NCI-H345 treated with DMSO at 0.1 percent for 48 hours (cell line): ENCODE measurements around the gene KCNK10.
"Not testable (repeated sequence)": the region's sequence is repeated elsewhere in the genome, so short reads cannot be mapped to it uniquely, and the experiment has no call there.

ENCODE experiments used
- DNase-seq: peaks from one replicate; lab custom pipeline; 2025; ENCODE audit not compliant: unreplicated experiment; lab: John Stamatoyannopoulos, UW

The KCNK10 gene

DNA sequence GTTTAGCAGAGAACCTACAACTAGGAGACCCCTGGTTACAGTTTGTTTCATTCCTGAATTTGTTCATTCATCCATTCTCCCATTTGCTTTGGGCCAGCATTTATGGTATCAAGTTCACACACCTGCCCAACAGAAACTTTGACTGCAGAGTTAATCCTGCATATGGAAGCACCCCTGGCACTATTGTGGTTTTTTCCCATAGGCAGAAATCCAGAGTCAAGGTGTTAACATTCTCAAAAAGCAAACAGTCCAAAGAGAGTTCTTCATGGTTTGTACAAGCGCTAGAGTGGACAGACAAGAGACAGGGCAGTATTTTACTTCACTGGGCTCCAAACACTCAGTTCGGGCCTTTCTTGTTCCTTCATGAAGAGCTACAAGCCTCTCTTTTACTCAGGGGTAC lies 51.9 kb downstream of the KCNK10 start:
- DNase-seq = no peak

DNA sequence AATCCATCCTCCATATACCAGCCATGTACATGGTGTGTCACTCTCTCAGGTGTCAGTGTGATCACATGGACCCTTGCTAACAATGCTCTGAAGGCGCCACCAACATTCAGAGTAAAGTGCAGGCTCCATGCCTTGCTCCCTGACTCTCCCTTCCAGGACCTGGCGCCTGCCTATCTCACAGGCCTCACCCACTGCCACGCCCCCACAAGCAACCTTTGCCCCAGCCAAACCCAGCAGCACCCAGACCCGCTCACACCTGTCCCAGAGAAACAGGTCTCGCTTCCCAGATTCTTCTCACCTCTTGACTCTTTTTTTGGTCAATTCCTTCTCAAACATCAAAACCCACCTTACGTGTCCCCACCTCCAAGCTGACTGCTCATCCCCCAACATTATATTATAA lies 52.3 kb downstream of the KCNK10 start:
- DNase-seq = no peak

DNA sequence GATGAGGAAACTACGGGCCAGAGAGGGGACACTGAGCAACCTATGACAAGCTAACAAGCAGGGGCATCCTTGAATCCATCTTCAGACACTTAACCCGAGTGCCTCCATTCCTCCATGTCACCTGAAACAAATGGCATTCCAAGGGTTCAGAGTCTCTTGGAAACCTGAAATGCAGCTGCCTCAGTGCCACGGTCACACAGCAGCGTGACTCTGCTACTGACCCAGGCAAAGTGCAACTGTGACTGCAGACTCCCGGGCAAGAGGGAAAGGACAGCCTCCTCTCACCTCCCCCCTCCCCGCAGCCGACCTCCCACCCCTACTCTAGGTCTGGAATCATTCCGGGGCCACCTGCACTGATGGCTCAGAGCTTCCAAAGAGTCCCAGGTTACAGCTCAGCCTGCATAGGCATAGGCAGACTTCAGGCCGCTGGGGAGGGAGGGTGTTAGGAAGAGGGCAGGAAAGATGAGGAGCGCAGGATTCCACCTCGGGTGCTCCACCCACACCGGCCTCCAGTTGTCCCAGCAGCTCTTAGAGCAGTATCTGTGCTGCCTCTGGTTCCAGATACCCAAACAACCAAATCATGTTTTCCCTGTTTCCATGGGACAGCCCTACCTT lies 53.2 kb downstream of the KCNK10 start:
- DNase-seq = no peak

DNA sequence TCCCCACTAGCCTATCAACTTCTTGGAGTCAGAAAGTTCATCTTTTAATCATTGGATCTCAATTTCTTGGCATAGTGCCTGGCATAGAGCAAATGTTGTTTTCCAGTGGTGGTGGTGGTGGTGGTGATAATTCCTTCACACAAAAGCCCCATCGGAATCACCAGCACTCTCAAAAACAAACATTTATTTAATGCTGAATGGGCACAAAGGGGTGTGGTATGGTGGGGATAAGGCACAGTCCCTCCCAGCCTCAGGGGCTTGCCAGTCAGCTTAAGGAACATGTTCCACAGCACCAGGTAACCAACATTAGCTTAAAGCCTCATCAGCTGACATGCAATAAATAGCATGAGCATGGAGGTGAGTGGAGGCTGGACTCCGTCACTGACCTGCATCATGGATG lies 56.6 kb downstream of the KCNK10 start:
- no peak for DNase-seq

DNA sequence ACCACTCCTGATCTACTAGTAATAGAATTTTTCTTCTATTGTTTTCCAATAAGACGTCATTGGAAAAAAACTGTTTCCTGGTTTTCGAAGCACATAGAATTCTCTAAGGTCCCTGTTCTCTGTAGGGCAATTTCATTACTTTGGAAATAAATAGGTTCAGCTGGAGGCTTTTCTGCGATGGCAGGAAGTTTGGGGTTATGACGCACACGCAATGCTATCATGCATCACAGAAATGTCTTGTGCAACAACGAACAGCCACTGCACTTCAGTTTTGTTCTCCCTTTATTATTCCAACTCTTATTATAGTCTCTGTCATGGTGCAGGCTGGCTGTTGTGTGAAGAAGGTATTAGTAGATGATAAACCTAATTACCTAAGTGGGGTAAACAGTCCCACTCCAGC lies 59.0 kb downstream of the KCNK10 start:
- DNase-seq = no peak

DNA sequence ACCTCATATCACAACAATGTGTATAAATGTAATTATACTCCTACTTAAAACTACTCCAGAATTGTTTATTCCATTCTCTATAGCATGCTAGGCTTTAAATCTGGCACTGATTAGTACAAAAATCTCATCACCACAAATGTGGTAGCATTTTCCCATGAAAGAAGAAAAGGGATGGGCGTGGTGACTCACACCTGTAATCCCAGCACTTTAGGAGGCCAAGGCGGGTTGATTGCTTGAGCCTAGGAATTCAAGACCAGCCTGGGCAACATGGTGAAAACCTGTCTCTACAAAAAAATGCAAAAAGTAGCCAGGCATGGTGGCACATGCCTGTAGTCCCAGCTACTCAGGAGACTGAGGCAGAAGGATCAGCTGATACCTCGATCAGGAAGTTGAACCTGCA lies 61.8 kb downstream of the KCNK10 start:
- not testable (repeated sequence) for DNase-seq

DNA sequence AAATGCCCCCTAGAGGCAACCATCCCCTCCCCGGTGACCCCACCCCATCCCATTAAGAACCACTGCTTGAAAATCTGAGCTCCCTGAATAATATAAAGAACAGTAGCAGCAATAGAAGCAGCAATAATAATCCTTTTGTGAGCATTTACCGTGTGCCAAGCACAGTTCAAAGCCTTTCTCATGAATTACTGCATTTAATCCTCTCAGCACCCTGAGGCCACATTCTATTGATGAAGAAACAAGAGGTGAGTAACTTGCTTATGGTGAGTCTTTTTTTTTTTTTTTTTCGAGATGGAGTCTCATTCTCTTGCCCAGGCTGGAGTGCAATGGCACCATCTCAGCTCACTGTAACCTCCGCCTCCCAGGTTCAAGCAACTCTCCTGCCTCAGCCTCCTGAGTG lies 65.0 kb downstream of the KCNK10 start:
- DNase-seq = no peak

DNA sequence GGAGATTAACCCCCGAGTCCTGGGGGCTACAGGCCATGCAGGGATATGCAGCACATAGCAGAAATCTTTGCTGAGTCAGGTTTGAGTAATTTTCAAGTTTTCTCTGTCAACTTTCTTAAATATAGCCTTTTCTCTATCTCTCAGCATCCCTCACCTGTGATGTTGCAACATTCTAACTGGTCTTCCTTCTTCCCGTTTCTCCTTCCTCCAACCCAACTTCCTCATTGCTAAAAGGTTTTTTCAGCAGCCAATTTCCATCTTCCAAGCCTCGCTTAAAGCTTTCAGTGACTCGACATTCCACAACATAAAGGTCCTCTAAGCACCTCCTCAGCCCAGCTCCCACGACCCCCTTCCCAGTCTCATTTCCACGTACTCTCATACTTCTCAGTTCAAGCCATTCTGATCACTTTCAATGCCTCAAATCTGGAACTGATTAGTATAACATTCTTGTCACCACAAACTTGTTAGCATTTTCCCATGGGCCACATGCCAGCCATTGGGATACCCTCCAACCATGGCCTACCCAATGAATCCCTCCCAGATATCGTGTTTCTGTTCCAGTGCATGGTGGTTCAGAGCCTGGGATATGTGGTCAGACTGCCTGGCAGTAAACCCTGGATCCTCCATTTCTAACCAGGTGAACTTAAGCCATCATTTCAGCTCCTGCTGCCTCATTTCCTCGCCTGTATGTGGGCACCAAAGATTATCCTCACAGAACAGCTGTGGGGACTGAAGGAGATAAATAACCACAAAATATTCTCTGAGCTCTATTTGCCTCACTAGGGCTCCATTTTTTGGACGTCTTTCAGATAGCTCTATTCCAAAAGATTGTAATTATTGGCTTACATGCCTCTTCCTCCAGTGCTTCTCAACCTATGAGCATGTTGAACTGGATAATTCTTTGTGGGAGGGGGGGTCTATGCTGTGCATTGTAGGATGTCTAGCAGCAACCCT lies 65.8 kb downstream of the KCNK10 start:
- no peak for DNase-seq

DNA sequence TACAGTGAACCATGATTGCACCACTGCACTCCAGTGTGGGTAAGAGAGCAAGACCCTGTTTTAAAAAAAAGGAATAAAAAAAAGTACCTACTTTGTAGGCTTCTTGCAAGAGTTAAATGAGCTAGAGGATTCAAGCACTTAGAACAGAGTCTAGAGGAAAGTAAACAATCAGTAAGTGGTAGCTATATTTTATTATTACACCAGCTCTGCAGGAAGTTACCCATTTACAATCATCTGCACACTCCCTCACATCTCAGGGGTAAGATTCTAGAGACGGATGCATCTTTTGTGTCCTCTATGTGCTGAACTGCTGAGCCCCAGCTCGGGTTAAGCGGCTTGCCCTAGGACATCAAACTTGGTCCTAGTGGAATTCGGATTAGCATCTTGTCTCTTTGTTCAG lies 67.3 kb downstream of the KCNK10 start:
- no peak for DNase-seq

DNA sequence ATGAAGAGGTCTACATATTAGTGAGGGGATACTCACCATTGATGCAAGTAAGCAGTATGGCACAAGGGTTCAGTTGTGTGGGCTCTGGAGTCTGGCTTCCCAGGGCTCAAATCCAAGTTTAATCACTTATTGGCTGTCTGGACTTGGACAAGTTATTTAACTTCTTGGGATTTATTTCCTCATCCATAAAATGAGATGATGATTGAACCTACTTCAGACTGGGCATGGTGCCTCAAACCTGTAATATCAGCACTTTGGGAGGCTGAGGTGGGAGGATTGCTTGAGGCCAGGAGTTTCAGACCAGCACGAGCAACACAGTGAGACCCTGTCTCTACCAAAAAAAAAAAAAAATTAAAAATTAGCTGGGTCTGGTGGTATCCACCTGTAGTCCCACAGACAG lies 67.9 kb downstream of the KCNK10 start:
- no peak for DNase-seq

DNA sequence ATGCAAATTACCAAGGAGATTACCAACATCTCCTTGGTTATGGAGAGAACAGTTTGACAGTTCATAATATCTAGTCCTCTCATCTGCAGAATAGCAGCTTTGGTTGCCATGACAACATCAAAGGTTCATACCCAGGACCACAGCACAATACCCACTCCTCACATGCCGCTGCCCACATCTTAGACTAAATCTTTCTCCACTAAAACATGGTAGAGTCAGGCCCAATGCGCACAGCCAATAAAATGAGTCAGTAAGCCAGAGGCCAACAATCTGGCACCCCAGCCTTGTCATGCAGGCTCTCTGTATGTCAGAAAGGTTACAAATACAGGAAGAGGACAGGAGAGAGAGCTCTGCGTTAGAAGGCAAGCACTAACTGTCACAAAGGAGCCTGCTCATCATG lies 70.6 kb downstream of the KCNK10 start:
- DNase-seq = no peak

DNA sequence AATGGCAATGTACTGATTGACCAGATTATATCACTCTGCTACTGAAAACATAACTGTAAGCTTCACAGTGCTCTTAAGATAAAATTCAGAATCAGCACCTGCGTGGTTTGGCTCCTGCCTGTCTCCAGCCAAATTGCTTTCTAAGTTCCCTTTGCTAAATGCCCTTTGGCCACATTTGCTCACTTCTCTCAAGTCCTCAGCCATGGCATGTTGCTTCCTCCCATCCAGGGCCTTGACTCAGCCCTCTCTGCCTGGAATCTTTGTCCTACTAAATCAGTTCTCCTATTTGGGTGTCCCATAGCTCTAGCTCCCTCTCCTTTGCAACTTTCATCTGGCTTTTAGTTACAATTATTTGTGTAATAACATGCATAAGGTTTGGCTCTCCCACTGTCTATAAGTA lies 71.4 kb downstream of the KCNK10 start:
- DNase-seq = no peak

DNA sequence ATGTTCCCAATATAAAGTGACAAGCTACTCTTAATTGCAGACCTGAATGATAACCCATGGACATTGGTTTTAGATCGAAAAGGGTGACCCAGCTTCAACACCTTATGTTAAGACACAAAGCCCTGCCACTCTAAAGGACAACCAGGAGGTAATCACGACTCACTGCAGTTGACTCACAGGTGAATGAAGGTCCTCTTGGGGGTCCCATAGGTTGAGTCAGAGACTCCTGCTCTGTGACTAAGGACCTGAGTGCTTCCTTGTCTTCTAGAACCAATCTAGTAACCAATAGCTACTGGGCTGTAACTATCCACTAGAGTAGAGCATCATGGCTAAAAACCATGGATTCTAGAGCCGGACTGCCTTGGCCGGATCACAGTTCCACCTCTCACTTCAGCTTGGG lies 73.8 kb downstream of the KCNK10 start:
- no peak for DNase-seq

DNA sequence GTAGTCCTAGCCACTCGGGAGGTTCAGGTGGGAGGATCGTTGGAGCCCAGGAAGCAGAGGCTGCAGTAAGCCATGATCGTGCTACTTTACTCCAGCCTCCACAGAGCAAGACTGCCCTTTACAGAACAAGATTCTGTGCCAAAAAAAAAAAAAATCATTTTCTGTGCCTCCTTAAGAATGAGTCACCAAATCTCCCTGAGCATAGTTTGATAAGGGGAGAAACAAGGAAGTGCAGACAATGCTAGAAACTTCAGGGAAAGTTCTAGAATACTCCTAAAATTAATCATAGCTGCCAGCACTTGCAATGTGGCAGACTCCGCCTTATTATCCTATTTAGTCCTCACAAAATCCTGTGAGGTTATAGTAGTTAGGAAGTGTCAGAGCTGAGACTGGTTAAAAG lies 74.5 kb downstream of the KCNK10 start:
- no peak for DNase-seq

DNA sequence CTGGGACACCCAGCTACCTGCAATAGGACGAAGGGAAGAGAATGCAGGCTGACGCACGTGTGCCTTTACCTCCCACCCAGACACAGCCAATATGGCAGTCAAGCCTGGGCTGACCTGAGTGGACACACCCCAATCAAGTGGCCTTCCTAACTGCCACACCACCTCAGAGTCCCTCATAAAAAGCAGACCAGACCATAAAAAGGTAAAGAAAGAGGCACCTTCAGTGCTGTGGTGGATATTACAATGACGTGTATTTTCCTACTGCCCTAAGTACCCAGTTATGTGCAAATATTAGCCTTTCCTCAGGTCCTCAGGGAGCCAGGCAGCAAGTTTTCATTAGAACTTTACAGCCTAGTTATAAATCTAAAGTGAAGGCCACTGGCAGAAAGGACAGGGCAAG lies 75.8 kb downstream of the KCNK10 start:
- no peak for DNase-seq

DNA sequence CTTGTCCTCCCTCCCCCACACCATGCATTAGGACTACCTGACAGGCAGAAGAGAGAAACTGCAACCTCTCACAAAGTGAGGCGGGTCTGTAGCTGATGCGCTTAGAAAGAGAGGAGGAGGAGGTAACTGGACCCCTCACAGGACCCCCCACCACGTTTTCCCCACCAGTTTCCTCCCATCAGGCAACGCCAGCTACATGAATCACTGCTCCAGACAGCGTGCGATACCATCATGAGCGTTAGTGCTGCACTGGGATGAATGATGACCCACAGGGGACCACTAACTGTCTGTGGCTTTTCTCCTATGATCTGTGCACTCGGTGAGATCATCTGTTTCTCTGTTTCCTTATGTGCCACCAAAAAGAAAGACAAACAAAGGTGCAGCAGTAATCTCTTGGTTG lies 77.7 kb downstream of the KCNK10 start:
- peak; percentile 7 for DNase-seq

DNA sequence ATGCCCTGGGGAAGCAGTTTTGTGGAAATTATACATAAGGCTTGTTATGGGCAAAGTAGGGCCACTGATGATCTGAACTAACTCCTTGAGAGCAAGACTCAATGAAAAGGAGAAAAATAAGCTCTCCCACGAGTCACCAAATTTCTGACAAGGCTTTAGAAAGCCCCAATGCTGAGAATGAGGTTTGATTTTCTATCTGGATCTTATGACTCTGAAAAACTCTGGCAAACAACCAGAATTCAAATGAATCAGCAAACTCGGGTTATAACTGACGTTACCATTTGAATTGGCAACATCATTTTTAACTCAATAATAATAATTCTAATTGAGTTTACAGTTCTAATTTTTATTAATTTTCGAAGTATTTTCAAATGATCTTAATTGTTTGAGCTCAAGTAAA lies 79.1 kb downstream of the KCNK10 start:
- DNase-seq = no peak

DNA sequence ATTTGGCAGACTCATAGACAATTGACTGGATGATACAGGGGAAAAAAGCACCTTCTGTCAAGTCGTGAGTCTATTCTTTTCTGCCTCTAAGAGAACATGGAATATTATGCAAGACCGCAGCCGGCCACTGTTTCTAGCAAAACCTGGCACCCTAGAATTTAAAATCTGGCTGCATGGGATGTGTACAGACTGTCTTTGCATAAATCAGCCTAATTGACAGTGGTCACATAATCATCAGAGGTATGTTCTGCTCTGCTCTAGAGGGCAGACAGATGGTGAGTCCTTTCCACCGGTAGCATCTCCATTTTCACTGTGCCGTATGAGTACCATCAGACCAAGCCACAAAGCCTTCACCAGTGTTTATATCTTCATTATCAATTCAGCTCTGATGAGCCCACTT lies 80.6 kb downstream of the KCNK10 start:
- no peak for DNase-seq

DNA sequence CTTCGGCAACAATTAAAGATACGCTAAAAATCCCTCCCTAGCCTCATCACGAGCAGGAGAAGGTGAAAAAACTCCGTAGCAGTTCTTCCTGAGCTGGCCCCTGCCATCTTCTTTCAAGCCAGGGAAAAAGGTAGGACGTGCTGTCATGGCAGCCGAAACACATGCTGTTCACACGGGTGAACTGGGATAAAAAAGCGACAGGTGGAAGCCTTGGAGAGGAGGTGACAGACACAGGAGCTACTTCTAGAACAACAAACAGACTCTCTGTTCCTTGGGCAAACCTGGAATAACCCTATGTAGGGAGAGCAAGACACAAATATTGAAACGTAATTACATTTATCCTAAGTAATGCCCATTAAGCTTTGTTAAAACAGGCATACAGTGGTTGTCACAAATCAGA lies 81.3 kb downstream of the KCNK10 start:
- no peak for DNase-seq

DNA sequence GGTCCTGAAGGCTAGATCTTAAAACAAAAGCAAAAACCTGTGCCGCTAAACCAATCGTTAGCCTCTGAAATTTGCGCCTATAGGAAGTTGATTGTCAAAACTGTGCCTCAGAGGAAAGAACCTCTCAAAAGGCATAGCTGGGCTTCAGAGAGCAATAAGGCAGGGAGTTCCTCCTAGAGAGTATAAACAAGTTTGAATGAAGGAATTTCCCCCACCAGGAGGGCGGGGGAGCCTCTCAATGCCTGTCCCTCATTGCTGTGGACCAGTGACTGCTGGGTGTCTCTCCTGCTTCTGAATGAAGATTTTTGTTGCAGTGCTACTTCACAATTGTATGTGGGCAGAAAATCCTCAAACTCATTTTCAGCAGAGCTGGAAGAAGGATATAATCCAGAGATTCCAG lies 88.6 kb downstream of the KCNK10 start:
- no peak for DNase-seq

DNA sequence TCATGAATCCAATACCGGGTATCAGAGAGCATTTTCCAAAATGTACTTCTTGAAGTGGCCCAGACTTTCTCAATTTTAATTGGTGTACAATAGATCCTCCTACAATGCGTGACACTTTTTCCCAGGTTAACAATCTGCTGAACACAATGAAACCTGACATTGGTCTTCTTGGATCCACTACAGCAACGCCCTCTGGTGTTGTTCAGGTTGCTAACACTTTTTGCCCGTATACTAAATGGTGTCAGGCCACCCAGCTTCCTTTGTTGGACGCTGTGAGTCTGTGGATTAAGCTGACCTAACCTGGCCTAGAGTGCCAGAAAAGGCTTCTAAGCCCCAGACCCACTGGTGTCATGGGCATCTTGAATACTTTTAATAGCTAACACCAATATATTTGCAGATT lies 89.2 kb downstream of the KCNK10 start:
- no peak for DNase-seq

DNA sequence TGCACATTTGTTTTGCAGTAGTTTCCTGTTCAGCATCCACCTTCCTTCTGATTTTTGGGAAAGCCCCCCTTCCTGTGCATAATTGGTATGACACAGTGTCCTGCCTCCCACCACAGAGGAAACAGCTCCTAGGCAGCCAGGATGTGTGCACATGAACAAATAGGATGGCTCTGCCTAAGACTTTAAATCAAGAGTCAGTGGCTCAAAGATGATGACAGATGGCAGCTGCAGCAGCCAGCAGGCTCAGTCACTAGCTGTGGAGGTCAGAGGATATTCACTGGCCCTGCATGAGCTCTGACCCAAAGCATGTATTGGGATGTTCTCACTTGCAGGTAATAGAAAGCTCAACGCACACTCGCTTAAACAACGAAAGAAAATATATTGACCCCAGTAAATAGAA lies 90.3 kb downstream of the KCNK10 start:
- no peak for DNase-seq

DNA sequence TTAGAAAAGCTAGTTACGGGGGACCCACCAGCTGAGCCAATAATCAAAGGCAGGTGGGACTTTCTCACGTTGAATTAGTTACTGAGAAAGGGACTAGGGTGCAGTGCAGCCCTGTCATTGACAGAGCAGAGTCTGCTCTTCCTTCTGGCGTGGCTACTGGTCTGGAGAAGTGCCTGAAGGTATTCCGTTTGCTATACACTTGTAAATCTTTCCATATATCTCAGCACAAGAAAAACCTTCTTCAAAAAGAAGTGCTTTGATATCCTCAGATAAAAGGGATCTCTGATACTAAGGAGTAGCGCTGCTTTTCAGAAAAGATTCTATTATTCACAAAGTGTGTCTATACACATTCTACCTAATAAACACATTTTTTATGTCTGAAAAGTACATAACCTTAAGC lies 91.5 kb downstream of the KCNK10 start:
- DNase-seq = no peak
